Measurements from ENCODE around the gene EBNA1BP2.

- TF ChIP-seq PRDM4 (CRISPR knock-in tag; IDR thresholded peaks at IDR 0.05; ENCODE audit: borderline replicate concordance) (no peak), POGK (CRISPR knock-in tag; conservative IDR thresholded peaks at IDR 0.05) (no peak), JUND (CRISPR knock-in tag; IDR thresholded peaks at IDR 0.05) (no peak), ZXDC (CRISPR knock-in tag; IDR thresholded peaks at IDR 0.05) (no peak), E2F5 (CRISPR knock-in tag; conservative IDR thresholded peaks at IDR 0.05) (no peak), MAX (IDR thresholded peaks at IDR 0.05) (no peak), ZFP36 (IDR thresholded peaks at IDR 0.05; ENCODE audit: borderline replicate concordance, low read depth, low read length, partially characterized antibody) (no peak), IRF1 (CRISPR knock-in tag; IDR thresholded peaks at IDR 0.05; ENCODE audit: low read depth) (no peak), MED13 (CRISPR knock-in tag; IDR thresholded peaks at IDR 0.05) (no peak), THAP7 (CRISPR knock-in tag; IDR thresholded peaks at IDR 0.05) (no peak), CTCF (CRISPR knock-in tag; IDR thresholded peaks at IDR 0.05) (no peak)
Observed at GRCh38 chr1:43140010-43140409, 32.1 kb downstream of the EBNA1BP2 start.
